Measurements from ENCODE around the gene IRX1.

GRCh38 chr5:3606121-3606831 is 10.6 kb downstream of the IRX1 start:
- TF ChIP-seq CTCF (IDR thresholded peaks at IDR 0.05; ENCODE audit: low read depth, low read length, missing input control) (no peak), YY1 (IDR thresholded peaks at IDR 0.05) (no peak), TAF1 (conservative IDR thresholded peaks at IDR 0.05) (no peak), ATF3 (IDR thresholded peaks at IDR 0.05) (no peak), FOXA1 (IDR thresholded peaks at IDR 0.05) (no peak), REST (IDR thresholded peaks at IDR 0.05) (no peak), GABPA (IDR thresholded peaks at IDR 0.05 in 1 of 2, conservative IDR thresholded peaks at IDR 0.05 in 1 of 2) (no peak)
